GM12878 (cell line): ENCODE measurements around the gene CUL1. TPM values are rescaled to one million over a fixed set of nuclear protein-coding genes. Genes with fewer than 3 reads are reported as not detected.

Experiments
- ATAC-seq: fragments of 200-7000 bp; cut with Tn5 transposase; 3 replicates; pipeline ENCODE4 v1.9.1; 2020; ENCODE audit warnings: mild to moderate bottlenecking, moderate library complexity
- BruUV-seq: library from RNA; stranded (reverse); fragments of 400-500 nt; replicated peaks from 2 replicates; lab custom pipeline; 2021; lab: Mats Ljungman, UMichigan
- CTCF ChIA-PET: fragments of 300-600 bp; sonication (Branson Sonifier 250); formaldehyde crosslinking; extraction: SDS; loops from one replicate; lab custom pipeline; 2021; ENCODE audit warnings: inconsistent platforms; lab: Yijun Ruan, JAX
- POLR2A ChIA-PET: fragments of 350-600 bp; formaldehyde crosslinking; extraction: SDS; loops from one replicate; lab custom pipeline; 2021; ENCODE audit warnings: inconsistent platforms; lab: Charles Lee
- RAD21 ChIA-PET: fragments of 300-600 bp; sonication (Branson Sonifier 250); formaldehyde crosslinking; loops from one replicate; lab custom pipeline; 2023; ENCODE audit warnings: antibody characterized with exemption; ENCODE audit not compliant: unreplicated experiment; lab: Charles Lee
- SMC1A ChIA-PET: fragments of 300-600 bp; sonication (Branson Sonifier 250); formaldehyde crosslinking; loops from one replicate; lab custom pipeline; 2023; ENCODE audit not compliant: unreplicated experiment, uncharacterized antibody; lab: Charles Lee
- DNase-seq: peaks from one replicate; pipeline ENCODE4 v3.0.0-alpha.2; 2011; ENCODE audit warnings: low read depth, low spot score
- FAIRE-seq: peaks from 3 replicates; lab custom pipeline; 2011; peaks lifted over from hg19 to GRCh38; lab: Jason Lieb, UNC
- H2AFZ ChIP-seq: 2 replicates; pipeline ENCODE4 v1.6.0; 2011; ENCODE audit warnings: low read depth, low read length, control low read depth; ENCODE audit not compliant: control insufficient read depth
- H3K27ac ChIP-seq: 2 replicates; pipeline ENCODE4 v1.5.1; 2011; ENCODE audit warnings: control low read depth; ENCODE audit not compliant: control insufficient read depth, insufficient read depth
- H3K27me3 ChIP-seq, 2 experiments: replicated peaks in 1 of 2; 2 replicates each; pipeline versions ENCODE4 v1.6.0 to v1.6.1; 2011; ENCODE audit warnings: low read length in 1 of 2; ENCODE audit not compliant: control insufficient read depth in 2 of 2, insufficient read depth in 2 of 2
- H3K36me3 ChIP-seq, 2 experiments: 2 replicates each; pipeline ENCODE4 v1.5.1; 2011; ENCODE audit warnings: low read length in 1 of 2; ENCODE audit not compliant: control insufficient read depth in 2 of 2, insufficient read depth in 2 of 2
- H3K4me1 ChIP-seq: 2 replicates; pipeline ENCODE4 v1.6.1; 2011; ENCODE audit warnings: mild to moderate bottlenecking, low read length, moderate library complexity, mixed read lengths; ENCODE audit not compliant: control insufficient read depth, insufficient read depth
- H3K4me2 ChIP-seq: 2 replicates; pipeline ENCODE4 v1.6.0; 2011; ENCODE audit warnings: control low read depth; ENCODE audit not compliant: control insufficient read depth, insufficient read depth
- H3K4me3 ChIP-seq: fragments of 200-600 bp; sonication (generic); 2 replicates; pipeline ENCODE4 v1.5.1; 2016
- H3K79me2 ChIP-seq: 2 replicates; pipeline ENCODE4 v1.6.0; 2011; ENCODE audit warnings: low read length; ENCODE audit not compliant: control insufficient read depth, insufficient read depth
- H3K9ac ChIP-seq: 2 replicates; pipeline ENCODE4 v1.8.0; 2011; ENCODE audit warnings: low read length, control low read depth, mixed read lengths; ENCODE audit not compliant: control insufficient read depth, insufficient read depth
- H3K9me3 ChIP-seq: replicated peaks from 3 replicates; pipeline ENCODE4 v1.5.1; 2011; ENCODE audit warnings: mild to moderate bottlenecking, low read length; ENCODE audit not compliant: control insufficient read depth, insufficient read depth
- H4K20me1 ChIP-seq: 2 replicates; pipeline ENCODE4 v1.6.0; 2011; ENCODE audit not compliant: control insufficient read depth, insufficient read depth
- ATF7 ChIP-seq: fragments of 450-650 bp; IDR thresholded peaks from 2 replicates; pipeline ENCODE4 v1.6.1; 2016; ENCODE audit warnings: low read depth, mild to moderate bottlenecking
- BRCA1 ChIP-seq: IDR thresholded peaks from 2 replicates; pipeline ENCODE4 v1.6.1; 2011; ENCODE audit warnings: low read depth, low read length, improper control_type of control experiment
- CBFB ChIP-seq: IDR thresholded peaks from 2 replicates; pipeline ENCODE4 v1.6.1; 2016; ENCODE audit warnings: antibody characterized with exemption, low read depth
- CREM ChIP-seq: IDR thresholded peaks from 2 replicates; pipeline ENCODE4 v1.6.1; 2014; ENCODE audit warnings: antibody characterized with exemption, low read depth
- EP300 ChIP-seq, 2 experiments: fragments of 150-350 bp in 1 of 2; IDR thresholded peaks; 2 replicates each; pipeline ENCODE4 v1.6.1; 2011 to 2012; ENCODE audit warnings: low read depth in 2 of 2, low read length in 2 of 2, borderline replicate concordance in 1 of 2, improper control_type of control experiment in 1 of 2, inconsistent platforms in 1 of 2; ENCODE audit not compliant: control insufficient read depth in 1 of 2
- HDAC2 ChIP-seq: fragments of 200-600 bp; sonication (generic); IDR thresholded peaks from 2 replicates; pipeline ENCODE4 v1.6.1; 2017
- MEF2A ChIP-seq: IDR thresholded peaks from 2 replicates; pipeline ENCODE4 v1.6.1; 2011; ENCODE audit warnings: low read depth, mild to moderate bottlenecking, low read length, moderate library complexity; ENCODE audit not compliant: insufficient read depth
- MYC ChIP-seq: IDR thresholded peaks from 2 replicates; pipeline ENCODE4 v1.6.1; 2011; ENCODE audit warnings: mild to moderate bottlenecking, low read length, moderate library complexity, inconsistent platforms; ENCODE audit not compliant: insufficient read depth, insufficient replicate concordance, insufficient read length, severe bottlenecking
- NFYA ChIP-seq: IDR thresholded peaks from 2 replicates; pipeline ENCODE4 v1.6.1; 2011; ENCODE audit warnings: low read depth, mild to moderate bottlenecking, low read length, improper control_type of control experiment, borderline replicate concordance
- PML ChIP-seq: IDR thresholded peaks from 2 replicates; pipeline ENCODE4 v1.6.1; 2012; ENCODE audit warnings: low read length, inconsistent platforms
- TCF3 ChIP-seq: IDR thresholded peaks from 2 replicates; pipeline ENCODE4 v1.6.1; 2012; ENCODE audit warnings: low read depth, mild to moderate bottlenecking, low read length, borderline replicate concordance; ENCODE audit not compliant: insufficient read depth
- WGBS: methylation state at CpG from one replicate; pipeline ENCODE4 v1.1.6; 2016; ENCODE audit warnings: low lambda C conversion rate; ENCODE audit not compliant: insufficient replicate concordance, insufficient coverage; ENCODE audit errors: missing lambda C conversion rate; 5-methylcytosine and 5-hydroxymethylcytosine counted together
- in situ Hi-C: fragments of 300-500 bp; cut with MboI; formaldehyde crosslinking; loops from 9 replicates; pipeline ENCODE4 v1.14.3; 2018; ENCODE audit warnings: mixed read lengths
- intact Hi-C: fragments of 100-400 bp; cut with micrococcal nuclease; formaldehyde crosslinking; loops from one replicate; pipeline ENCODE4 v1.14.2; 2022; ENCODE audit not compliant: unreplicated experiment
- polyA plus RNA-seq, 11 experiments: library from polyadenylated mRNA; depleted of rRNA in 4 of 11; unstranded in 6 of 11; stranded (reverse) in 5 of 11; fragments of >200 nt; fragmentation: Nextera tagmentation in 4 of 11; fragmentation: Illumina TruSeq in 1 of 11; extraction: Ambion mirVana in 4 of 11; extraction: Trizol in 1 of 11; gene quantifications; 1 replicate in 1 of 11; 2 replicates in 10 of 11; pipeline versions ENCODE4 v1.2.1 to v1.2.3, GENCODE V29; 2011 to 2016; ENCODE audit warnings: inconsistent platforms in 2 of 11, missing spikeins in 2 of 11, low read depth in 1 of 11
- total RNA-seq, 4 experiments: library from RNA; depleted of rRNA in 3 of 4; stranded (reverse); fragments of >200 nt in 3 of 4; fragmentation: Illumina TruSeq in 1 of 4; extraction: Trizol in 1 of 4; gene quantifications; 2 replicates each; pipeline versions ENCODE4 v1.2.1 to v1.2.3, GENCODE V29; 2013 to 2021
- TF ChIP-seq, protein P1 (sequence below): fragments of 450-650 bp; formaldehyde crosslinking; IDR thresholded peaks from 2 replicates; pipeline ENCODE4 v1.4.0; 2022; ENCODE audit warnings: mild to moderate bottlenecking, moderate library complexity
- TF ChIP-seq, protein P2 (sequence below): IDR thresholded peaks from 2 replicates; pipeline ENCODE4 v1.6.1; 2011; ENCODE audit warnings: low read depth, low read length, improper control_type of control experiment, borderline replicate concordance
- TF ChIP-seq, protein P3 (sequence below): fragments of 450-650 bp; IDR thresholded peaks from 2 replicates; pipeline ENCODE4 v1.6.1; 2016; ENCODE audit warnings: mild to moderate bottlenecking
- TF ChIP-seq, protein P4 (sequence below): fragments of 450-650 bp; IDR thresholded peaks from 2 replicates; pipeline ENCODE4 v1.6.1; 2018; ENCODE audit warnings: borderline replicate concordance, mild to moderate bottlenecking; ENCODE audit not compliant: partially characterized antibody
- TF ChIP-seq, protein P5 (sequence below): IDR thresholded peaks from 2 replicates; pipeline ENCODE4 v1.6.1; 2012; ENCODE audit warnings: low read depth, low read length, improper control_type of control experiment

Gene CUL1
- total and polyA plus RNA-seq, 10 of the 15 experiments (the other 5 are each of a cell fraction or from before 2014, with no cell fraction given), result 13.3 to 63.9 (median 45.9) TPM

DNA sequence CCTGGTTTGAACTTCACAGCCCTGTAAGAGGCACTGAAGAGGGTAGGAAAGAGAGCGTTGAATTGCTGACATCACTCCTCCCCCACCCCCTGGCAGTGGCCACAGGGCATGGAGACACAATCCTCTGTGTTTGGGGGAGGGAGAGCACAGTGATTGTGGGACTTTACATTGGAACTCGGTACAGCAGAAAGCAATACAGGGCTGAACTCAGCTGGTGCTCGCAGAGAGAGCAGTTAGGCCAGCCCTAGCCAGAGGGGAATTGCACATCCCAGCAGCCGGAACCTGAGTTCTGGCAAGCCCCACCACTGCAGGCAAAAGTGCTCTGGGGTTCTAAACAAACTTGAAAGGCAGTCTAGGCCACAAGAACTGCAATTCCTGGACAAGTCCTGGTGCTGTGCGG is 24.0 kb upstream of the CUL1 start:
- WGBS, result 45% methylated on average over 5 of the region's 5 CpGs
- H3K36me3 ChIP-seq, result no peaks in the 10 kb centered on the region
- no peaks in the 10 kb centered on the region for H3K4me1 ChIP-seq
- no peak overlapping the region for H3K9ac ChIP-seq
- BruUV-seq, result no TSS peak
- intact Hi-C loops, result no loop called here
- TF ChIP-seq CBFB (no peak), BRCA1 (no peak), MYC (no peak), EP300 (IDR thresholded peaks at IDR 0.05; ENCODE audit: borderline replicate concordance in 1 of 2, control insufficient read depth in 1 of 2, low read depth in 2 of 2, low read length in 2 of 2) (no peak), CREM (no peak), MEF2A (no peak), NFYA (no peak), TCF3 (no peak), PML (no peak), HDAC2 (no peak), ATF7 (no peak)
- TF ChIP-seq, protein P1, sequence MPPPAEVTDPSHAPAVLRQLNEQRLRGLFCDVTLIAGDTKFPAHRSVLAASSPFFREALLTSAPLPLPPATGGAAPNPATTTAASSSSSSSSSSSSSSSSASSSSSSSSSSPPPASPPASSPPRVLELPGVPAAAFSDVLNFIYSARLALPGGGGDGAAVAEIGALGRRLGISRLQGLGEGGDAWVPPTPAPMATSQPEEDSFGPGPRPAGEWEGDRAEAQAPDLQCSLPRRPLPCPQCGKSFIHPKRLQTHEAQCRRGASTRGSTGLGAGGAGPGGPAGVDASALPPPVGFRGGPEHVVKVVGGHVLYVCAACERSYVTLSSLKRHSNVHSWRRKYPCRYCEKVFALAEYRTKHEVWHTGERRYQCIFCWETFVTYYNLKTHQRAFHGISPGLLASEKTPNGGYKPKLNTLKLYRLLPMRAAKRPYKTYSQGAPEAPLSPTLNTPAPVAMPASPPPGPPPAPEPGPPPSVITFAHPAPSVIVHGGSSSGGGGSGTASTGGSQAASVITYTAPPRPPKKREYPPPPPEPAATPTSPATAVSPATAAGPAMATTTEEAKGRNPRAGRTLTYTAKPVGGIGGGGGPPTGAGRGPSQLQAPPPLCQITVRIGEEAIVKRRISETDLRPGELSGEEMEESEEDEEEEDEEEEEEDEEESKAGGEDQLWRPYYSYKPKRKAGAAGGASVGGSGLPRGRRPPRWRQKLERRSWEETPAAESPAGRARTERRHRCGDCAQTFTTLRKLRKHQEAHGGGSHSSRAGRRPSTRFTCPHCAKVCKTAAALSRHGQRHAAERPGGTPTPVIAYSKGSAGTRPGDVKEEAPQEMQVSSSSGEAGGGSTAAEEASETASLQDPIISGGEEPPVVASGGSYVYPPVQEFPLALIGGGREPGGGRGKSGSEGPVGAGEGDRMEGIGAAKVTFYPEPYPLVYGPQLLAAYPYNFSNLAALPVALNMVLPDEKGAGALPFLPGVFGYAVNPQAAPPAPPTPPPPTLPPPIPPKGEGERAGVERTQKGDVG (CRISPR knock-in tag), result no peak
- TF ChIP-seq, protein P2, sequence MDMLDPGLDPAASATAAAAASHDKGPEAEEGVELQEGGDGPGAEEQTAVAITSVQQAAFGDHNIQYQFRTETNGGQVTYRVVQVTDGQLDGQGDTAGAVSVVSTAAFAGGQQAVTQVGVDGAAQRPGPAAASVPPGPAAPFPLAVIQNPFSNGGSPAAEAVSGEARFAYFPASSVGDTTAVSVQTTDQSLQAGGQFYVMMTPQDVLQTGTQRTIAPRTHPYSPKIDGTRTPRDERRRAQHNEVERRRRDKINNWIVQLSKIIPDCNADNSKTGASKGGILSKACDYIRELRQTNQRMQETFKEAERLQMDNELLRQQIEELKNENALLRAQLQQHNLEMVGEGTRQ, result no peak
- TF ChIP-seq, protein P3, sequence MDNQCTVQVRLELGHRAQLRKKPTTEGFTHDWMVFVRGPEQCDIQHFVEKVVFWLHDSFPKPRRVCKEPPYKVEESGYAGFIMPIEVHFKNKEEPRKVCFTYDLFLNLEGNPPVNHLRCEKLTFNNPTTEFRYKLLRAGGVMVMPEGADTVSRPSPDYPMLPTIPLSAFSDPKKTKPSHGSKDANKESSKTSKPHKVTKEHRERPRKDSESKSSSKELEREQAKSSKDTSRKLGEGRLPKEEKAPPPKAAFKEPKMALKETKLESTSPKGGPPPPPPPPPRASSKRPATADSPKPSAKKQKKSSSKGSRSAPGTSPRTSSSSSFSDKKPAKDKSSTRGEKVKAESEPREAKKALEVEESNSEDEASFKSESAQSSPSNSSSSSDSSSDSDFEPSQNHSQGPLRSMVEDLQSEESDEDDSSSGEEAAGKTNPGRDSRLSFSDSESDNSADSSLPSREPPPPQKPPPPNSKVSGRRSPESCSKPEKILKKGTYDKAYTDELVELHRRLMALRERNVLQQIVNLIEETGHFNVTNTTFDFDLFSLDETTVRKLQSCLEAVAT, result no peak
- TF ChIP-seq, protein P4, sequence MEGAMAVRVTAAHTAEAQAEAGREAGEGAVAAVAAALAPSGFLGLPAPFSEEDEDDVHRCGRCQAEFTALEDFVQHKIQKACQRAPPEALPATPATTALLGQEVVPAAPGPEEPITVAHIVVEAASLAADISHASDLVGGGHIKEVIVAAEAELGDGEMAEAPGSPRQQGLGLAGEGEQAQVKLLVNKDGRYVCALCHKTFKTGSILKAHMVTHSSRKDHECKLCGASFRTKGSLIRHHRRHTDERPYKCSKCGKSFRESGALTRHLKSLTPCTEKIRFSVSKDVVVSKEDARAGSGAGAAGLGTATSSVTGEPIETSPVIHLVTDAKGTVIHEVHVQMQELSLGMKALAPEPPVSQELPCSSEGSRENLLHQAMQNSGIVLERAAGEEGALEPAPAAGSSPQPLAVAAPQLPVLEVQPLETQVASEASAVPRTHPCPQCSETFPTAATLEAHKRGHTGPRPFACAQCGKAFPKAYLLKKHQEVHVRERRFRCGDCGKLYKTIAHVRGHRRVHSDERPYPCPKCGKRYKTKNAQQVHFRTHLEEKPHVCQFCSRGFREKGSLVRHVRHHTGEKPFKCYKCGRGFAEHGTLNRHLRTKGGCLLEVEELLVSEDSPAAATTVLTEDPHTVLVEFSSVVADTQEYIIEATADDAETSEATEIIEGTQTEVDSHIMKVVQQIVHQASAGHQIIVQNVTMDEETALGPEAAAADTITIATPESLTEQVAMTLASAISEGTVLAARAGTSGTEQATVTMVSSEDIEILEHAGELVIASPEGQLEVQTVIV, result no peak
- TF ChIP-seq, protein P5, sequence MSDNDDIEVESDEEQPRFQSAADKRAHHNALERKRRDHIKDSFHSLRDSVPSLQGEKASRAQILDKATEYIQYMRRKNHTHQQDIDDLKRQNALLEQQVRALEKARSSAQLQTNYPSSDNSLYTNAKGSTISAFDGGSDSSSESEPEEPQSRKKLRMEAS, result no peak
- H4K20me1 ChIP-seq, result no peaks in the 10 kb centered on the region
- POLR2A ChIA-PET, result no interaction called here
- no peak overlapping the region for H3K4me3 ChIP-seq
- no peak overlapping the region for H2AFZ ChIP-seq
- in situ Hi-C loops, result no loop called here
- no peak overlapping the region for H3K27ac ChIP-seq
- SMC1A ChIA-PET, result no interaction called here
- DNase-seq (no peak), FAIRE-seq (no peak), ATAC-seq (no peak)
- H3K9me3 ChIP-seq, result no peaks in the 10 kb centered on the region; the same call in 2 of the 3 replicates
- no peaks in the 10 kb centered on the region for H3K27me3 ChIP-seq
- CTCF ChIA-PET, result no interaction called here
- no peaks in the 10 kb centered on the region for H3K79me2 ChIP-seq
- RAD21 ChIA-PET, result no interaction called here
- H3K4me2 ChIP-seq, result no peak overlapping the region
